Colonic mucosa (tissue), 4 donors: ENCODE measurements around the gene PTGER3. TPM values are rescaled to one million over a fixed set of nuclear protein-coding genes. Genes with fewer than 3 reads are reported as not detected.

Experiments
- DNase-seq: peaks from one replicate; pipeline ENCODE4 v3.0.0-alpha.2; 2020
- H3K27ac ChIP-seq: fragments of 200-600 bp; one replicate; pipeline ENCODE4 v1.8.0; 2021
- H3K27me3 ChIP-seq: fragments of 200-600 bp; one replicate; pipeline ENCODE4 v1.8.0; 2021
- H3K36me3 ChIP-seq: fragments of 200-600 bp; one replicate; pipeline ENCODE4 v1.8.0; 2021
- H3K4me1 ChIP-seq: fragments of 200-600 bp; one replicate; pipeline ENCODE4 v1.8.0; 2021; ENCODE audit warnings: mild to moderate bottlenecking
- H3K4me3 ChIP-seq: fragments of 200-600 bp; one replicate; pipeline ENCODE4 v1.8.0; 2021
- H3K9ac ChIP-seq, 2 donors: one replicate each; pipeline ENCODE4 v1.7.0; 2013; ENCODE audit warnings: control low read depth in 2 of 2, low read depth in 2 of 2, low read length in 2 of 2
- H3K9me3 ChIP-seq: fragments of 200-600 bp; one replicate; pipeline ENCODE4 v1.8.0; 2021
- CTCF ChIP-seq: fragments of 200-600 bp; IDR thresholded peaks from one replicate; pipeline ENCODE4 v1.8.0; 2022; ENCODE audit warnings: antibody characterized with exemption, mild to moderate bottlenecking
- intact Hi-C: fragments of 100-400 bp; cut with DNase I; formaldehyde crosslinking; loops from one replicate; pipeline ENCODE4 v1.14.1; 2022
- total RNA-seq, 2 donors: library from RNA; stranded (reverse); fragmentation: NEBNext Ultra II Directional in 1 of 2; extraction: Animal tissue kit (Norgen Biotek cat#: 25700) in 1 of 2; gene quantifications; one replicate each; pipeline ENCODE4 v1.2.1, GENCODE V29; 2021
- donor health status: healthy.
- donor health status: DM: no; HTN: no; CAD: no.
- donor health status: DM: no; HTN: no; CAD: no.

The PTGER3 gene
- total RNA-seq, 2 donors from 2014 or later: 1.2 to 3.7 TPM

- no peak for DNase-seq
- no peaks in the 10 kb centered on the region for H3K36me3 ChIP-seq
- no peak for TF ChIP-seq CTCF
- intact Hi-C loops: no loop called here
- H3K9me3 ChIP-seq: no peaks in the 10 kb centered on the region
- no peak overlapping the region for H3K27ac ChIP-seq
- H3K27me3 ChIP-seq: no peaks in the 10 kb centered on the region
- no peak overlapping the region for H3K4me3 ChIP-seq
- H3K9ac ChIP-seq: no peak overlapping the region
- H3K4me1 ChIP-seq: no peaks in the 10 kb centered on the region
Measured at GRCh38 chr1:71002709-71003475, 44.7 kb downstream of the PTGER3 start.

- intact Hi-C loops: no loop called here
- Histone ChIP-seq H3K4me3 (no peak overlapping the region), H3K27me3 (no peaks in the 10 kb centered on the region), H3K27ac (no peak overlapping the region), H3K9me3 (no peaks in the 10 kb centered on the region), H3K9ac (no peak overlapping the region), H3K36me3 (no peaks in the 10 kb centered on the region), H3K4me1 (no peaks in the 10 kb centered on the region)
- no peak for DNase-seq
- TF ChIP-seq CTCF: no peak
Measured at GRCh38 chr1:71001624-71002023, 46.0 kb downstream of the PTGER3 start.

GRCh38 chr1:70997793-70998192, 49.8 kb downstream of the PTGER3 start:
- intact Hi-C loops: no loop called here
- no peak for TF ChIP-seq CTCF

GRCh38 chr1:70994753-70995268, 52.8 kb downstream of the PTGER3 start:
- no peaks in the 10 kb centered on the region for H3K27me3 ChIP-seq
- H3K27ac ChIP-seq: no peak overlapping the region
- no peaks in the 10 kb centered on the region for H3K9me3 ChIP-seq
- no peak overlapping the region for H3K4me3 ChIP-seq
- no peak overlapping the region for H3K9ac ChIP-seq
- no peaks in the 10 kb centered on the region for H3K36me3 ChIP-seq
- intact Hi-C loops: no loop called here
- DNase-seq: no peak
- H3K4me1 ChIP-seq: no peaks in the 10 kb centered on the region
- TF ChIP-seq CTCF: no peak

More at GRCh38 chr1:70997793-70998192, 49.8 kb downstream of the PTGER3 start:
- H3K9ac ChIP-seq: no peak overlapping the region
- no peak overlapping the region for H3K4me3 ChIP-seq
- no peaks in the 10 kb centered on the region for H3K36me3 ChIP-seq
- no peaks in the 10 kb centered on the region for H3K9me3 ChIP-seq
- H3K4me1 ChIP-seq: no peaks in the 10 kb centered on the region
- H3K27me3 ChIP-seq: no peaks in the 10 kb centered on the region
- no peak for DNase-seq
- no peak overlapping the region for H3K27ac ChIP-seq

- no peaks in the 10 kb centered on the region for H3K36me3 ChIP-seq
- no peak overlapping the region for H3K27ac ChIP-seq
- no peaks in the 10 kb centered on the region for H3K9me3 ChIP-seq
- H3K27me3 ChIP-seq: no peaks in the 10 kb centered on the region
- no peak overlapping the region for H3K9ac ChIP-seq
- no peaks in the 10 kb centered on the region for H3K4me1 ChIP-seq
- intact Hi-C loops: no loop called here
- TF ChIP-seq CTCF: no peak
- DNase-seq: no peak
- H3K4me3 ChIP-seq: no peak overlapping the region
Measured at GRCh38 chr1:70993798-70994197, 53.8 kb downstream of the PTGER3 start.
